ENCODE measurements around the gene IL13RA1.

Gene IL13RA1

DNA sequence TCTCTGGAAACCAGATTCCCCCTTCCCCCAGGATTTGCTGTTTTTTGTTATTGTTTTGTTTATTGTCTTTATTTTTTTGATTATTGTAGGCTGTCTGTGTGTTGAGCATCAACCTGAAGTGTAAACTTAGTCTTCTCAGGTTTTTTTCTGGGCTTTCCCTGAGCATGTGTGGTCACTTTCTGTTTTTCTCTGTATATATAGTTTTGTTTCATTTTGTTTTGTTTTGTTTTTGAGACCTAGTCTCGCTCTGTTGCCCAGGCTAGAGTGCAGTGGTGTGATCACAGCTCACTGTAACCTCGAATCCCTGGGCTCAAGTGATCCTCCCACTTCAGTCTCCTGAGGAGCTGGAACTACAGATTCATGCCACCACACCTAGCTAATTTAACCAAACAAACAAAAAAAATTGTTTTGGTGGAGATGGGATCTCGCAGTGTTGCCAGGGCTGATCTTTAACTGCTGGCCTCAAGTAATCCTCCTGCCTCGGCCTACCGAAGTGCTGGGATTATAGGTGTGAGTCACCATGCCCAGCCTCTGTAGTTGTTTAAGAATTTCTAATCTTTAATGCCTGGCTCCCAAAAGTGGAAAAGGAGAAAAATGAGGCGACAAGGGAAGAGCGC is 9.1 kb downstream of the IL13RA1 start:
- Histone ChIP-seq H3K36me3 (ENCODE audit: control insufficient read depth in 2 of 2, insufficient read depth in 1 of 2, low read length in 2 of 2) (no peaks in the 10 kb centered on the region), H3K4me1 (ENCODE audit: control insufficient read depth, insufficient read depth, low read length) (no peaks in the 10 kb centered on the region), H3K9me3 (ENCODE audit: control insufficient read depth, insufficient read depth, low read depth, low read length) (no peaks in the 10 kb centered on the region), H3K4me3 (ENCODE audit: low read depth, low read length) (no peak overlapping the region), H3K27ac (ENCODE audit: extremely low read depth, low read depth, low read length) (no peak overlapping the region)
- POLR2A ChIA-PET: no interaction called here
- CTCF ChIA-PET: interaction anchor here (0.7 kb wide), 1 partner anchor 1008 kb away, joined by 3 read pairs; no protein-coding TSS in a partner anchor
- TF ChIP-seq GLIS1 (tag by site-specific recombination; IDR thresholded peaks at IDR 0.05) (no peak), EGR2 (tag by site-specific recombination; IDR thresholded peaks at IDR 0.05; ENCODE audit: low read depth) (no peak), ZFP41 (tag by site-specific recombination; IDR thresholded peaks at IDR 0.05; ENCODE audit: borderline replicate concordance) (no peak), ZNF23 (tag by site-specific recombination; IDR thresholded peaks at IDR 0.05; ENCODE audit: borderline replicate concordance) (no peak), BCL11A (tag by site-specific recombination; IDR thresholded peaks at IDR 0.05; ENCODE audit: low read depth) (no peak), ZNF558 (tag by site-specific recombination; IDR thresholded peaks at IDR 0.05) (no peak), ZNF76 (tag by site-specific recombination; IDR thresholded peaks at IDR 0.05; ENCODE audit: borderline replicate concordance, low read depth) (no peak), GLI4 (tag by site-specific recombination; IDR thresholded peaks at IDR 0.05) (no peak), BCL11B (tag by site-specific recombination; IDR thresholded peaks at IDR 0.05; ENCODE audit: low read depth) (no peak)
- TF ChIP-seq, protein P1, sequence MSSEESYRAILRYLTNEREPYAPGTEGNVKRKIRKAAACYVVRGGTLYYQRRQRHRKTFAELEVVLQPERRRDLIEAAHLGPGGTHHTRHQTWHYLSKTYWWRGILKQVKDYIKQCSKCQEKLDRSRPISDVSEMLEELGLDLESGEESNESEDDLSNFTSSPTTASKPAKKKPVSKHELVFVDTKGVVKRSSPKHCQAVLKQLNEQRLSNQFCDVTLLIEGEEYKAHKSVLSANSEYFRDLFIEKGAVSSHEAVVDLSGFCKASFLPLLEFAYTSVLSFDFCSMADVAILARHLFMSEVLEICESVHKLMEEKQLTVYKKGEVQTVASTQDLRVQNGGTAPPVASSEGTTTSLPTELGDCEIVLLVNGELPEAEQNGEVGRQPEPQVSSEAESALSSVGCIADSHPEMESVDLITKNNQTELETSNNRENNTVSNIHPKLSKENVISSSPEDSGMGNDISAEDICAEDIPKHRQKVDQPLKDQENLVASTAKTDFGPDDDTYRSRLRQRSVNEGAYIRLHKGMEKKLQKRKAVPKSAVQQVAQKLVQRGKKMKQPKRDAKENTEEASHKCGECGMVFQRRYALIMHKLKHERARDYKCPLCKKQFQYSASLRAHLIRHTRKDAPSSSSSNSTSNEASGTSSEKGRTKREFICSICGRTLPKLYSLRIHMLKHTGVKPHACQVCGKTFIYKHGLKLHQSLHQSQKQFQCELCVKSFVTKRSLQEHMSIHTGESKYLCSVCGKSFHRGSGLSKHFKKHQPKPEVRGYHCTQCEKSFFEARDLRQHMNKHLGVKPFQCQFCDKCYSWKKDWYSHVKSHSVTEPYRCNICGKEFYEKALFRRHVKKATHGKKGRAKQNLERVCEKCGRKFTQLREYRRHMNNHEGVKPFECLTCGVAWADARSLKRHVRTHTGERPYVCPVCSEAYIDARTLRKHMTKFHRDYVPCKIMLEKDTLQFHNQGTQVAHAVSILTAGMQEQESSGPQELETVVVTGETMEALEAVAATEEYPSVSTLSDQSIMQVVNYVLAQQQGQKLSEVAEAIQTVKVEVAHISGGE (tag by site-specific recombination; conservative IDR thresholded peaks at IDR 0.05; ENCODE audit: low read depth): no peak

DNA sequence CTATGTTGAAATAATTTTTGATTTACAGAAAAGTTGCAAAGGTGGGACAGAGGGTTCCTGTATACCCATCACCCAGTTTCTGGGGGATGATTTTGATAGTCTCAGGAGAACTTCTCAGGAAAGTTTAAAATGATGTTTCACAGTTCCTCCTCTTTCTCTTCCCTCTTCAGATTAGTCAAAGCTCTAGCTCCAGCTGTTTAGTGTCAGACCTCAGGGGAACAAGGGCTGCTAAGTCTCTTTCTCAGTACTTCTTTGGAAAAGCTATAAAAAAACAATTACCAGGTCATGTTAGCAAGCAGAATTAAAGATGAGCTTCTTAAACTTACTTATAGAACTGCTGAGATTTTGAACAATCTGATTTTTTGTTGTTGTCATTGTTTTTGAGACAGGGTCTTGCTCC is 12.2 kb downstream of the IL13RA1 start:
- TF ChIP-seq SETDB1 (IDR thresholded peaks at IDR 0.05; ENCODE audit: insufficient read length, low read length): no peak
- no peak overlapping the region for H3K4me3 ChIP-seq (ENCODE audit: low read depth, low read length)
- ChIA-PET CTCF (no interaction called here), POLR2A (no interaction called here)
- H3K9me3 ChIP-seq (ENCODE audit: control insufficient read depth, insufficient read depth, low read depth, low read length): no peaks in the 10 kb centered on the region
- no peak overlapping the region for H3K27ac ChIP-seq (ENCODE audit: extremely low read depth, low read depth, low read length)
- no peaks in the 10 kb centered on the region for H3K4me1 ChIP-seq (ENCODE audit: control insufficient read depth, insufficient read depth, low read length)
- no peaks in the 10 kb centered on the region; a peak in 1 of 3 replicates for H3K36me3 ChIP-seq (ENCODE audit: control insufficient read depth in 2 of 2, insufficient read depth in 1 of 2, low read length in 2 of 2)

DNA sequence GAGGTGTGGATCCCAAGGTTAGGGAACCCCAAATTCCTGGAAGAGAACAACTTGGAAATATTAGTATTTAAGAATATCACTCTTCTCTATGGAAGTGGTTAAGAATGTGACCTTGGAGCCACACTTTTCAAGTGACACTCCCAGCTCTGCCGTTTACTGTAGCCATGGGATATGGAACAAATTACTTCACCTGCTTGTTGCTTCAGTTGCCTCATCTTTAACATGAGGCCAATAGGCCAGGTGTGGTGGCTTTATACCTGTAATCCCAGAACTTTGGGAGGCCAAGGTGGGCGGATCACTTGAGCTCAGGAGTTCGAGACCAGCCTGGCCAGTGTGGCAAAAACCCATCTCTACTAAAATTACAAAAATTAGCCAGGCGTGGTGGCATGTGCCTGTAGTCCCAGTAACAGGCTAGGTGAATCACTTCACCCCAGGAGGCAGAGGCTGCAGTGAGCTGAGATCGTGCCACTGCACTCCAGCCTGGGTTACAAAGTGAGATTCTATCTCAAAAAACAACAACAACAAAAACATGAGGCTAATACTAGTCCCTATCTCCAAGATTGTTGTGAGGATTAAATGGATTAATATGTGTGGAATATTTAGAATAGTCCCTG is 13.0 kb downstream of the IL13RA1 start:
- ChIA-PET POLR2A (no interaction called here), CTCF (no interaction called here)
- 0 out of 2 replicates have a peak, but pooled peaks cover under 1% of the 10 kb centered on the region for H3K4me1 ChIP-seq (ENCODE audit: control insufficient read depth, insufficient read depth, low read length)
- H3K36me3 ChIP-seq (ENCODE audit: control insufficient read depth in 2 of 2, insufficient read depth in 1 of 2, low read length in 2 of 2): no peaks in the 10 kb centered on the region; a peak in 1 of 3 replicates
- H3K4me3 ChIP-seq (ENCODE audit: low read depth, low read length): no peak overlapping the region
- H3K9me3 ChIP-seq (ENCODE audit: control insufficient read depth, insufficient read depth, low read depth, low read length): no peaks in the 10 kb centered on the region
- no peak overlapping the region for H3K27ac ChIP-seq (ENCODE audit: extremely low read depth, low read depth, low read length)
- peak; percentile 26; the same call in 1 of the 2 replicates for TF ChIP-seq GLIS1 (tag by site-specific recombination; IDR thresholded peaks at IDR 0.05)
- TF ChIP-seq, protein P2, sequence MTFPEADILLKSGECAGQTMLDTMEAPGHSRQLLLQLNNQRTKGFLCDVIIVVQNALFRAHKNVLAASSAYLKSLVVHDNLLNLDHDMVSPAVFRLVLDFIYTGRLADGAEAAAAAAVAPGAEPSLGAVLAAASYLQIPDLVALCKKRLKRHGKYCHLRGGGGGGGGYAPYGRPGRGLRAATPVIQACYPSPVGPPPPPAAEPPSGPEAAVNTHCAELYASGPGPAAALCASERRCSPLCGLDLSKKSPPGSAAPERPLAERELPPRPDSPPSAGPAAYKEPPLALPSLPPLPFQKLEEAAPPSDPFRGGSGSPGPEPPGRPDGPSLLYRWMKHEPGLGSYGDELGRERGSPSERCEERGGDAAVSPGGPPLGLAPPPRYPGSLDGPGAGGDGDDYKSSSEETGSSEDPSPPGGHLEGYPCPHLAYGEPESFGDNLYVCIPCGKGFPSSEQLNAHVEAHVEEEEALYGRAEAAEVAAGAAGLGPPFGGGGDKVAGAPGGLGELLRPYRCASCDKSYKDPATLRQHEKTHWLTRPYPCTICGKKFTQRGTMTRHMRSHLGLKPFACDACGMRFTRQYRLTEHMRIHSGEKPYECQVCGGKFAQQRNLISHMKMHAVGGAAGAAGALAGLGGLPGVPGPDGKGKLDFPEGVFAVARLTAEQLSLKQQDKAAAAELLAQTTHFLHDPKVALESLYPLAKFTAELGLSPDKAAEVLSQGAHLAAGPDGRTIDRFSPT (tag by site-specific recombination; IDR thresholded peaks at IDR 0.05): peak; percentile 23; the same call in 1 of the 2 replicates
- TF ChIP-seq ZNF585B (tag by site-specific recombination; IDR thresholded peaks at IDR 0.05): no peak
- no peak for TF ChIP-seq ZNF214 (tag by site-specific recombination; IDR thresholded peaks at IDR 0.05; ENCODE audit: borderline replicate concordance)
- TF ChIP-seq SP7 (tag by site-specific recombination; IDR thresholded peaks at IDR 0.05): no peak
- peak; percentile 74; the same call in 1 of the 2 replicates for TF ChIP-seq SCRT1 (tag by site-specific recombination; IDR thresholded peaks at IDR 0.05; ENCODE audit: borderline replicate concordance)
- TF ChIP-seq, protein P3, sequence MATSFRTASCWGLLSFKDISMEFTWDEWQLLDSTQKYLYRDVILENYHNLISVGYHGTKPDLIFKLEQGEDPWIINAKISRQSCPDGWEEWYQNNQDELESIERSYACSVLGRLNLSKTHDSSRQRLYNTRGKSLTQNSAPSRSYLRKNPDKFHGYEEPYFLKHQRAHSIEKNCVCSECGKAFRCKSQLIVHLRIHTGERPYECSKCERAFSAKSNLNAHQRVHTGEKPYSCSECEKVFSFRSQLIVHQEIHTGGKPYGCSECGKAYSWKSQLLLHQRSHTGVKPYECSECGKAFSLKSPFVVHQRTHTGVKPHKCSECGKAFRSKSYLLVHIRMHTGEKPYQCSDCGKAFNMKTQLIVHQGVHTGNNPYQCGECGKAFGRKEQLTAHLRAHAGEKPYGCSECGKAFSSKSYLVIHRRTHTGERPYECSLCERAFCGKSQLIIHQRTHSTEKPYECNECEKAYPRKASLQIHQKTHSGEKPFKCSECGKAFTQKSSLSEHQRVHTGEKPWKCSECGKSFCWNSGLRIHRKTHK (tag by site-specific recombination; IDR thresholded peaks at IDR 0.05): no peak
- peak; percentile 92 for TF ChIP-seq SCRT2 (tag by site-specific recombination; IDR thresholded peaks at IDR 0.05)
- TF ChIP-seq ZNF664 (tag by site-specific recombination; IDR thresholded peaks at IDR 0.05): peak; percentile 34; the same call in 1 of the 2 replicates
- peak; percentile 81 for TF ChIP-seq ZNF10 (tag by site-specific recombination; IDR thresholded peaks at IDR 0.05)

All from HEK293 (cell line).